ENCODE data around the gene ADPRS.

ADPRS gene

DNA sequence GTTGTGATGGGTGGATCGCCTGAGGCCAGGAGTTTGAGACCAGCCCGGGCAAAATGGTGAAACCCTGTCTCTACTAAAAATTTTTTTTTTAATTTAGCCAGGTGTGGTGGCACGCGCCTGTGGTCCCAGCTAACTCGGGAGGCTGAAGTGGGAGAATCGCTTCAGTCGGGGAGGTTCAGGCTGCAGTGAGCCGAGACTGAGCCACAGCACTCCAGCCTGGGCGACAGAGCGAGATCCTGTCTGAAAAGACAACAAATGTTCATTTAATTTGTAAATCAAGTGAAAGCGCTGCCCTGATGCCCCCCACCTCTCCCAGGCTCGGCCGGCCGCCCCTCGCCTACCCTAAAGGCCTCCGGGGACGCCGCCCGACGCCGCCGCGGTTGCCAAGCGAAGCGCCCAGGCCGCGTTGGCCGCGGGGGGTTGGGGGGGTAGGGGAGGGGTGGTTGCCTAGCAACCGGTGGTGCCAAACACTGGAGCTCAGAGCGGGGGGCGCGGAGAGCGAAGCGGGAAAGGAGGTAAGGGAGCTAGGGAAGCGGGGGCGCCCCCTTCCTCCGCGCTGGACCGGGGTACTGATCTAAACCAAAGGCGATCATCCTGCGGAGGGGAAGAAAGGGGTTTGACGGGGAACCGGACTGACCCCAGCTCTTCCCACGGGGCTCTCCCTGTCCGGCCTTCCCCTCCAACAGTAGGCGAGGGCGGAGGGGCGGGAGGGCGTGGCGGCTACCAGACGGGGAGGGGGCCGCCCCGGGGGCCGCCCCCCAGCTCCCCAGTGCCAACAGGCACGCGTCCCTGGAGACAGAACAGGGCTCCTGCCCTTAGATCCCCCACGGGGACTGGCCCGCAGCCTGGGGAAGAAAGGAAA is 4.8 kb upstream of the ADPRS start, which contains the start of gene TEKT2:
TSS of gene TEKT2 (plus strand) at position 460 of the 862 bp plus-strand sequence. CDS start 828 bp downstream, outside the sequence.
- H3K27ac Mint-ChIP-seq, result no peak within 1 kb of the TSS

GRCh38 chr1:36084497-36085115 is 4.1 kb upstream of the ADPRS start:
- H3K36me3 Mint-ChIP-seq (ENCODE audit: low read depth), result peaks cover 2% of the 10 kb centered on the region
- H3K9me3 Mint-ChIP-seq, result no peaks in the 10 kb centered on the region
- peaks cover 28% of the 10 kb centered on the region for H3K27me3 Mint-ChIP-seq (ENCODE audit: low read depth)
- no peak for DNase-seq (ENCODE audit: low spot score)
- peak overlapping the region; percentile 19 for H3K4me3 Mint-ChIP-seq
- H3K27ac Mint-ChIP-seq, result no peak overlapping the region
- H3K4me1 Mint-ChIP-seq (ENCODE audit: low read depth), result peaks cover 3% of the 10 kb centered on the region

More for the DNA sequence above, 4.8 kb upstream of the ADPRS start, which contains the start of gene TEKT2:
- Mint-ChIP-seq H3K36me3 (ENCODE audit: low read depth) (no peaks in the 10 kb centered on the region), H3K27me3 (ENCODE audit: low read depth) (peaks cover 28% of the 10 kb centered on the region), H3K4me3 (peak within 1 kb of the TSS; percentile 19), H3K4me1 (ENCODE audit: low read depth) (no peaks in the 10 kb centered on the region), H3K9me3 (no peaks in the 10 kb centered on the region)
- DNase-seq (ENCODE audit: low spot score), result no peak

GRCh38 chr1:36085126-36085525 is 3.6 kb upstream of the ADPRS start:
- Mint-ChIP-seq H3K27ac (no peak overlapping the region), H3K36me3 (ENCODE audit: low read depth) (peaks cover 5% of the 10 kb centered on the region), H3K9me3 (no peaks in the 10 kb centered on the region), H3K27me3 (ENCODE audit: low read depth) (peaks cover 28% of the 10 kb centered on the region), H3K4me1 (ENCODE audit: low read depth) (peaks cover 9% of the 10 kb centered on the region), H3K4me3 (no peak overlapping the region)
- DNase-seq (ENCODE audit: low spot score), result no peak

GRCh38 chr1:36085686-36086526 is 2.8 kb upstream of the ADPRS start:
- H3K27ac Mint-ChIP-seq, result no peak overlapping the region
- no peak for DNase-seq (ENCODE audit: low spot score)
- no peak overlapping the region for H3K4me3 Mint-ChIP-seq
- peaks cover 10% of the 10 kb centered on the region for H3K4me1 Mint-ChIP-seq (ENCODE audit: low read depth)
- H3K36me3 Mint-ChIP-seq (ENCODE audit: low read depth), result peaks cover 6% of the 10 kb centered on the region
- H3K27me3 Mint-ChIP-seq (ENCODE audit: low read depth), result peaks cover 25% of the 10 kb centered on the region
- H3K9me3 Mint-ChIP-seq, result no peaks in the 10 kb centered on the region

- Mint-ChIP-seq H3K4me3 (peak overlapping the region; percentile 61), H3K9me3 (no peaks in the 10 kb centered on the region), H3K4me1 (ENCODE audit: low read depth) (peaks cover 12% of the 10 kb centered on the region), H3K36me3 (ENCODE audit: low read depth) (peaks cover 10% of the 10 kb centered on the region), H3K27me3 (ENCODE audit: low read depth) (peaks cover 21% of the 10 kb centered on the region), H3K27ac (peak overlapping the region; percentile 63)
- DNase-seq (ENCODE audit: low spot score), result no peak
Measured at GRCh38 chr1:36086529-36087232, 2.0 kb upstream of the ADPRS start.

- Mint-ChIP-seq H3K27ac (peak overlapping the region; percentile 63), H3K4me3 (peak overlapping the region; percentile 61)
- no peak for DNase-seq (ENCODE audit: low spot score)
Measured at GRCh38 chr1:36087233-36088123, 1.2 kb upstream of the ADPRS start.

DNA sequence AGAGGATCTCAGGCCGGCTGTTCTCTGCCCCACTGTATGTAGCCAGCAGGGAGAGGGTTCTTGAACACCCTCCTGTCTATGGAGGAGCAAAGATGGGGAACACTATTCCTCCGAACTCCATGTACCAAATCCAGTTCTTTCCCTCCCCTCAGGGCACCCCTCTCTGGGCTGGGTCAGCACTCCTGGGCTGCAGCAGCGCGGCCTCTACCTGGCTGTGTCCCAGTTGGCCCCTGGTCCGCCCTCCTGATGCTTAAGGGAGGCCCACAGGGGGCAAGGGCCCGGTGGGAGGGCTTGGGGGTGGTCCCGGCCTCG is 471 bp upstream of the ADPRS start:
- H3K4me3 Mint-ChIP-seq, result peak overlapping the region; percentile 94
- peaks cover 12% of the 10 kb centered on the region for H3K4me1 Mint-ChIP-seq (ENCODE audit: low read depth)
- H3K27ac Mint-ChIP-seq, result peak overlapping the region; percentile 36
- DNase-seq (ENCODE audit: low spot score), result no peak
- no peaks in the 10 kb centered on the region for H3K9me3 Mint-ChIP-seq
- H3K27me3 Mint-ChIP-seq (ENCODE audit: low read depth), result peaks cover 11% of the 10 kb centered on the region
- H3K36me3 Mint-ChIP-seq (ENCODE audit: low read depth), result peaks cover 23% of the 10 kb centered on the region

More at GRCh38 chr1:36087233-36088123, 1.2 kb upstream of the ADPRS start:
- H3K4me1 Mint-ChIP-seq (ENCODE audit: low read depth), result peaks cover 12% of the 10 kb centered on the region
- H3K9me3 Mint-ChIP-seq, result no peaks in the 10 kb centered on the region
- peaks cover 15% of the 10 kb centered on the region for H3K36me3 Mint-ChIP-seq (ENCODE audit: low read depth)
- peaks cover 13% of the 10 kb centered on the region for H3K27me3 Mint-ChIP-seq (ENCODE audit: low read depth)

DNA sequence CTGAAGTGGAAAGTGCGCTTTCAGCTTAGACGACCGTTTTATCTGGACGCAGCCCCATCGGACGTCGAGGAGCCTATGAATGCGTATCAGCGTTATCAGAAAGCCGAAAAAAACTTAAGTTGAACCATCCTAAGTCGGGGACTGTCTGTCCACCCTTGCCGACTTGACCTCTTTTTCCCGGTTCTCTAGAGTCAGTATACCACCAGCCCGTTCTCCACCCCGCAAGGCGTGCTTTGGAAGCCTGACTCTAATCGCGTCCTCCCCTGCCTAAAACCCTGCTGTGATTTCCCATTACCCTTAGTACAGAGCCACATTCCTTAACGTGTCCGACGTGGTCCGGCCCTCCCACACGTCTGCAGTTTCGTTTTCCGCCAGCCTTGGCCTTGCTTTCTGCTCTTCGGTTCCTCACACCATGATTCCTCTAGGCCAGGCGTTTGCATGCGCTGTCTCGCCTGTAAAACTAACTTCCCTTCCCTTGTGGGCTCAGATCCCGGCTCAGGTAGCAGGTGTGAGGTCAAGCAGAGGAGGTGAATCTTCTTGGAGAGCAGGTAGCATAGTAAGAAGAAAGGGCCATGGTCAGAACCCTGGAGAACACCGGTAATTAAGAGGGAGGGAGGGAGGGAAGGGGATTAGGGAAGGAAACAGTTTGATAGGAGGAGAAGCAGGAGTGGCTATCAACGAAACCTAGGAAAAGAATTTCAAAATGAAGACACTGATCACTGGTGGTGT is 865 bp downstream of the ADPRS start:
- Mint-ChIP-seq H3K4me3 (peak overlapping the region; percentile 94), H3K36me3 (ENCODE audit: low read depth) (peaks cover 29% of the 10 kb centered on the region), H3K27ac (peak overlapping the region; percentile 90), H3K9me3 (no peaks in the 10 kb centered on the region), H3K27me3 (ENCODE audit: low read depth) (peaks cover 4% of the 10 kb centered on the region), H3K4me1 (ENCODE audit: low read depth) (peaks cover 12% of the 10 kb centered on the region)
- DNase-seq (ENCODE audit: low spot score), result no peak

- DNase-seq (ENCODE audit: low spot score), result no peak
- Mint-ChIP-seq H3K4me3 (no peak overlapping the region), H3K9me3 (no peaks in the 10 kb centered on the region), H3K4me1 (ENCODE audit: low read depth) (peaks cover 12% of the 10 kb centered on the region), H3K27me3 (ENCODE audit: low read depth) (no peaks in the 10 kb centered on the region), H3K36me3 (ENCODE audit: low read depth) (peaks cover 29% of the 10 kb centered on the region), H3K27ac (no peak overlapping the region)
Measured at GRCh38 chr1:36091141-36091540, 2.4 kb downstream of the ADPRS start.

DNA sequence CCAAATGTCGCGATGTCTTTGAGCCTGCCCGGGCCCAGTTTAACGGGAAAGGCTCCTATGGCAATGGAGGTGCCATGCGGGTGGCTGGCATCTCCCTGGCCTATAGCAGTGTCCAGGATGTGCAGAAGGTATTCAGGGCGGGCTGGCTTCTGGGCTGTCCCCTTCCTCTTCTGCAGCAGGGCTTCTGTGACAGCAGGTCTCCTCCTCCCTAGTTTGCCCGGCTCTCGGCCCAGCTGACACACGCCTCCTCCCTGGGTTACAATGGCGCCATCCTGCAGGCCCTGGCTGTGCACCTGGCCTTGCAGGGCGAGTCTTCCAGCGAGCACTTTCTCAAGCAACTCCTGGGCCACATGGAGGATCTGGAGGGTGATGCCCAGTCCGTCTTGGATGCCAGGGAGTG is 3.0 kb downstream of the ADPRS start:
- Mint-ChIP-seq H3K27me3 (ENCODE audit: low read depth) (no peaks in the 10 kb centered on the region), H3K27ac (no peak overlapping the region), H3K36me3 (ENCODE audit: low read depth) (peaks cover 29% of the 10 kb centered on the region), H3K4me3 (no peak overlapping the region), H3K9me3 (no peaks in the 10 kb centered on the region), H3K4me1 (ENCODE audit: low read depth) (peaks cover 12% of the 10 kb centered on the region)
- no peak for DNase-seq (ENCODE audit: low spot score)

- peaks cover 12% of the 10 kb centered on the region for H3K4me1 Mint-ChIP-seq (ENCODE audit: low read depth)
- no peak for DNase-seq (ENCODE audit: low spot score)
Measured at GRCh38 chr1:36092166-36092797, 3.6 kb downstream of the ADPRS start.

GRCh38 chr1:36092798-36093185 is 4.1 kb downstream of the ADPRS start:
- no peak for DNase-seq (ENCODE audit: low spot score)
- Mint-ChIP-seq H3K4me3 (no peak overlapping the region), H3K4me1 (ENCODE audit: low read depth) (peaks cover 12% of the 10 kb centered on the region), H3K36me3 (ENCODE audit: low read depth) (peaks cover 29% of the 10 kb centered on the region), H3K9me3 (no peaks in the 10 kb centered on the region), H3K27ac (no peak overlapping the region), H3K27me3 (ENCODE audit: low read depth) (no peaks in the 10 kb centered on the region)

More at GRCh38 chr1:36092166-36092797, 3.6 kb downstream of the ADPRS start:
- Mint-ChIP-seq H3K4me3 (no peak overlapping the region), H3K9me3 (no peaks in the 10 kb centered on the region), H3K27ac (no peak overlapping the region), H3K27me3 (ENCODE audit: low read depth) (no peaks in the 10 kb centered on the region), H3K36me3 (ENCODE audit: low read depth) (peaks cover 29% of the 10 kb centered on the region)

Data from T-helper 2 cell treated with Interferon-gamma antibody and Interleukin-4, amounts not matched to agents 5 μg/mL and 100 μg/mL, for 36 hours (primary cell).